ENCODE measurements around the gene RHEB. TPM values are rescaled to one million over a fixed set of nuclear protein-coding genes. Genes with fewer than 3 reads are reported as not detected.

Gene RHEB, protein sequence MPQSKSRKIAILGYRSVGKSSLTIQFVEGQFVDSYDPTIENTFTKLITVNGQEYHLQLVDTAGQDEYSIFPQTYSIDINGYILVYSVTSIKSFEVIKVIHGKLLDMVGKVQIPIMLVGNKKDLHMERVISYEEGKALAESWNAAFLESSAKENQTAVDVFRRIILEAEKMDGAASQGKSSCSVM
- 97.6 to 165 TPM (median 153 TPM) in 5 replicates for total RNA-seq (2022; extraction: Qiagen RNA extraction; ENCODE audit: low read depth)

DNA sequence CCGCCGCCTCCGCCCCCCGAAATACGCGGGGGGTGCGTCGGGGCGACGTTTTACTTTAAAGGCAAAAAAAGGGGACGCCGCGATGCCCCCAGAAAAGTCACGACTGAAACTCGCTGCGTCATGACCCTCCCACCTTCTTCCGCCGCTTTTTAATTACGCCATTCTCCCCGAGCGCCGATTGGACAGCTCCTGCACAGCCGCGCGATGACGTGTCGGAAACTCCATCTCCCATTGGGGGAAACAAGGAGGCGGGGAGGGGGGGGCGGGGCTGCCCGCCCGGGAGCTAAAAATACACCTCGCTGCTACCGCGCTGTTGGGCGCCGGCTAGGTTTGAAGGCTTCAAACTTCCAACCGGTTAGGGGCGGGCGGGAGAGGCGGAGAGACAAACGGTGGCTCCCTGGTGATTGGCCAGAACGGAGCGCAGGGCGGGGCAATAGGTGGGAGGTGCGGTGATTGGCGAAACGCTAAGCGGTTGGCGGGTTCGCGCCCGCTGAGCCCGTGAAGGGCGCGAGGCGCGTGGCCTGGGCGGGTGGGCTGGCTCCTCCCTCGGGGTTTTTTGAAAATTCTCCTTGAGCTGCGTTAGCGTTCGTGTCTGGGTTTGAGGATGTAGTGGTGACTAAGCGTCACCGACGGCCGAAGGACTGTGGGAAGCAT lies at the start of gene RHEB:
Gene RHEB, minus strand, starts transcription at position 131 of the 654 bp plus-strand sequence. CDS start 384 bp downstream, outside the sequence.

DNA sequence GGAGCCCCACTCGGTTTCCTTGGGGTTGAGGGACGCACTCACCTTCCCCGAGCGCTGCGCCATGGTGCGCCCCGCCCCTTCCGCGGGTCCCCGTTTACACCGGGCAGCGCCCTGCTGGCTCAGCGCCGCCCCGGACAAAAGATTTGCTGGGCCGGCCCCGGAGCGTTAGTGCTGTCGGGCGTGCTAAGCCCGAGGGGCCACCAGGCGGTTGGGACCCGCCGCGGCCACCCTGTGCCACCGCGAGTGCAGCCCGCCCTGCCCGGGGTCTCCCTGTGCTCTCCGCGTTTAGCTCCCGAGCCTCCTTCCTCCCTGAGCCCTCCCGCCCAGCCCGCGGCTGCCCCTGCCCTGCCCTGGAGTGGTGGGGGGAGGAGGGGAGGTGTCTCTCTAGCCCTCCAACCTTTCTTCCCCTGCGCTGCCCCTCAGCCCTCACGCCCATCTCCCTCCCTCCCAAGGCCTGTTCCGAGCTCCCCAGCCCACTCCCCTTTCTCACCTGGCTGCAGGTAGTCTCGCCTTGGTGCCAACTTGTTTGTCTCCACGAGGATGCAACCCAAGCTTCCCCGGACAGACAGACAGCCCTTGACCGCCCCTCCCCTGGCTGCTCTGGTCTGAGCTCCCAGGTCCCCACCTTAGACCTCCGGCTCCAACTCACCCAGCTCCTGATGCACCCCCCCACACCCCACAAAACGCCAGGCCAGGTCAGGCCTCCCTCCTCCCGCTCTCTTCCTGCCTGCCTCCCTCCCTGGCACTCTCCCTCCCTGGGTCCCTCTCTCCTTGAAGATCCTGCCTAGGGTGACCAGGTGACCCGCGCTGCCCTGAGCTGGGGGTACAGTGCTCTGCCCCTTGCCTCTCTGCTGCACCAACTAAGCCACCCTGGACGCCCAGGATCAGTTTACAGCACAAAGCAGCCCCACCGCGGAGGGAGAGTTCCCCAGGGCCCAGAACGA lies 79.6 kb downstream of the RHEB start, which contains the start of gene CRYGN:
Gene CRYGN, minus strand, starts transcription at position 287 of the 944 bp plus-strand sequence. Its CDS starts 224 bp downstream, at position 63.

Other genes with a start within 250 kb of the RHEB start
- 33.5 to 39.6 TPM (median 38.7 TPM) in 5 replicates for gene NUB1, start 178.1 kb downstream of the RHEB start, total RNA-seq (2022; extraction: Qiagen RNA extraction; ENCODE audit: low read depth)
- 0.15 to 0.24 TPM in 2 of 5 replicates, not detected in the others for gene WDR86, start 109.9 kb downstream of the RHEB start, total RNA-seq (2022; extraction: Qiagen RNA extraction; ENCODE audit: low read depth)
- not detected in 5 replicates for gene CRYGN, start 79.8 kb downstream of the RHEB start, total RNA-seq (2022; extraction: Qiagen RNA extraction; ENCODE audit: low read depth)